Stimulated activated CD4-positive, alpha-beta T cell treated with anti-CD3 and anti-CD28 coated beads, Interleukin-12 subunit alpha, Interleukin-12 subunit beta, amount 100 ng/mL, for 4 hours (primary cell): ENCODE results near the gene GDF7.

Experiments used
- DNase-seq: peaks from one replicate; pipeline ENCODE4 v3.0.0-alpha.2; 2020

The GDF7 gene

DNA sequence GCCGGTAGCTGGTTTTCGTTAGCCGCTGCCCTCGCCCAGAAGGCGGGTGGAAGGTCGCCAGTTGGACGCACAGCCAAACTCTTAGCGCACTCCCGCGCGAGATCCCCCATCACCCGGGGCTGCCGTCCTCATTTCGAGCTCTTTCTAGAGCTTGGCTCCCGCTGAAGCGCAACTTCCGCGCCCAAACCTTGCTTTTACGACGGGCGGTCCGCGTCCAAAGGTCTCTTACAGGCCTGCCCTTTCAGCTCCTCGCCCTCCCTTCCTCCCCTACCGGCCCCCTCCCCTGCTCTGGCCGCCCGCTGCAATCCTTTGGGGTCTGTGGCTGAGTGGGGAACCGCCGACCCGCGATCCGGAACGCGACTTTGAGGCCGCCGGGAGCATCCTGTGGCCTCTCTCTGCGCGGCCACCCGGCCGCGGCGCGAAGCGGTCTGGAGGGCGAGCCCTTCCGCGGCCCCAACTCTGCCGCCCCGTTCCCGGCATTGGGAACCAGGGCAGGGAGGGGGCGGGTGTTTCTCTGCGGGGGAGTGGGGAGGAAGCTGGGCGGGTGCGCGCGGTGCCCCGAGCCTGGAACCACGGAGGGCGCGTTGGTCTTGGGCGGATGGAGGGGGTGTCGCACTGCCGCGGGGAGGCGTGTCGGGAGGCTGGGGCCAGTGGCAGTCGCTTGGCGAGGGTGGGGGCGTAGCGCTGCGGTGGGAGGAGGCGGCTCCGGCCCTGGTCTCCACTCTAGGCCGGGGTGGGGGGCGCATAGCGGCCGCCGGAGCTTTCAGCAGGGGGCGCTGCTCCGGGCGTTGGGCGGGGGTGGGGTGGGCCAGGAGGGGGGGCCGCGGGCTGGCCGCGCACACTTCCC is at the start of gene GDF7:
GDF7 (plus strand) TSS at position 841 of the 847 bp plus-strand sequence. CDS start 96 bp downstream, outside the sequence.
- peak; percentile 21 for DNase-seq

- no peak for DNase-seq
Observed at GRCh38 chr2:20617892-20618467, 49.0 kb upstream of the GDF7 start.

DNA sequence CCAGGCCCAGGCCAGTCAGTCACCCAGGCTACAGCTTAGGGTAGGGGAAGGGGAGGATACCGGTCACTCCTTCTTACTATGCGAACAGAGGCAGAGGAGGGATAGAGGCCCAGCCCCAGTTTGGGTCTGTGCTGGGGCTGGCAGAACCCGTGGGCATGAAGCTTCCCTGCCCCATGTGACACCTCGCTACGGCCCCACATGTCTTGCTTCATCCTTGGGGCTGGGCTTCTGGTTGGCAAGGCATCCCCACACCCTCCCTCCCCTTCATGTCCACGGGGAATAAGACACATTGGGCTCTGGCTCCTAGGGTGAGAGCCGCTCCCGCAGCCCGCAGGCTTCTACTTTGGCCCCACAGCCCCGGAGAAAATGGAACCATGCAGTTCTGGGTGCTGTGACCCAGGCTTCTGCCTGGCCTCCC is 48.5 kb upstream of the GDF7 start:
- DNase-seq = no peak

- no peak for DNase-seq
Observed at GRCh38 chr2:20618886-20619521, 47.9 kb upstream of the GDF7 start.

DNA sequence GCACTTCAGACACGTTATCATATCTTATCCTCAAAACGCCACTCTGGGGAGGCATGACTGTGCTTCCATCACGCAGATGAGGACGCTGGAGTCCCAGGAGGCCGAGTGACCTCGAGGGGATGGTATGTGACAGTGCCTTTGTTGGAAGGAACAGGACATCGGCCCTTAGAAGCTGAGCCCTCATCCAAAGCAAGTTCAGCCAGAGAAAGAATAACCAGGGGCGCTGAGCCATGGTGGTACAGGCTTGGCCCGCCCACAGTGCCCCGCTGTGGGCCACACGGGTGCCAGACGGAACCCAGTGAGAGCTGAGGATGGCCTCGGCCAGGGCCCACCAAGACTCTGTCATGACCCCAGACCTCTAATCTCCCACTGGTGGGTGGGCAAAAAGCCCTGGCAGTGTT is 47.3 kb upstream of the GDF7 start:
- DNase-seq = no peak

- no peak for DNase-seq
Observed at GRCh38 chr2:20620271-20620681, 46.7 kb upstream of the GDF7 start.

- no peak for DNase-seq
Observed at GRCh38 chr2:20620696-20621365, 46.1 kb upstream of the GDF7 start.

- DNase-seq = no peak
Observed at GRCh38 chr2:20621366-20622295, 45.3 kb upstream of the GDF7 start.

DNA sequence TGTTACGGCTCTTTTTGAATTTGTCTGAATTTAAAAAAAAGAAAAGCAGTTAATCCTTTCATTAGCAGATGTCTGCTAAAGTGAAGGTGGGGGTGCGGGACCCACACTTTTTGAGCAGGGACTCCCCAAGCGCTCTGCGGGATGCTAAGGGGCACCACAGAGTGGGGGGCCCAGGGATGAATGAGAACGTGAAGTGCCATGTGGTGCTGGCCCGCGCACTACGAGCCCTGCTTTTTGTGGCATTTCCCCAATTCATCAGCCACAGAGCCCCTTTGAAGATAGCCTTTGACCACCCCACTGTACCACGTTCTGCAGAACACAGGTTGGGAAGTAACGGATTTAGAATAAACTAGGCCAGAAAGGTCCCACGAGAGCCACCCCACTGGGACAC is 44.7 kb upstream of the GDF7 start:
- no peak for DNase-seq

- no peak for DNase-seq
Observed at GRCh38 chr2:20622731-20623130, 44.2 kb upstream of the GDF7 start.

DNA sequence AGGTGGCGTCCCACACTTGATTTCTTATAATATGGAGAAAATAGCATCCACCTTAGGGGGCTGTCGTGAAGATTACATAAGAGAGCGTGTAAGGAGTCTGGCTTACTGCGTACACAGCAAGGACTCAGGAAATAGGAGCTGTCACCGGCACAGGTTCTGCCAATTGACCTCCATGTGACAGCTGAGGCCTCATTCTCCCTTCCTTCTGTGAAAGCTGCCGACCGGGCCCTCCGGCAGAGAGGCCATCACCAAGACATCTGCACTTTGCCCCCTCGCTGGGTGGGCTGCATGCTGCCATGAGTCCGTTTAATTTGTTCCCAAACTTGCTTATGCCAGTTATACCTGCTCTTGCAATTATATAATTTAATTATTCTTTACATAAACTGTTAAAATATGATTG is 43.7 kb upstream of the GDF7 start:
- DNase-seq = no peak

DNA sequence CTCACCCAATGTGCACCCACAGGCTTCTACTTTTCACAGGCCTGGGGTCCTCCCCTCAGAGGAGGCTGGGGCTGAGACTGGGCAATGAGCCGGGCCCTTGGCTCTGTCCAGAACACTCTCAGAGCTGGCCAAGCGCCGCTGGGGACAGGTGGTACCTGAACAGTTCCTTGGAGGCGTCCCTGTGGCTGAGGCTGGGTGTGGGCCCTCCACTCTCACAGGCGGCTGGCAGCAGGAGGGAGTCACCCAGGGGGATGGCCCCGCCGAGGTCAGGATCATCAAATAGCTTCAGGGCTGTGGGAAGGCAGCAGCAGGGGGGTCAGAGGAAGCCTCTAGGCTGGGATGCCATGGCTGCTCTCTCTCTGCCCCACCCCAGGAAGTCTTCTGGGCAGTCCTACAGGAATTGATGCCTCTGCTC is 43.2 kb upstream of the GDF7 start:
- DNase-seq = no peak

- no peak for DNase-seq
Observed at GRCh38 chr2:20624156-20624883, 42.6 kb upstream of the GDF7 start.

- DNase-seq = no peak
Observed at GRCh38 chr2:20624884-20625485, 42.0 kb upstream of the GDF7 start.

DNA sequence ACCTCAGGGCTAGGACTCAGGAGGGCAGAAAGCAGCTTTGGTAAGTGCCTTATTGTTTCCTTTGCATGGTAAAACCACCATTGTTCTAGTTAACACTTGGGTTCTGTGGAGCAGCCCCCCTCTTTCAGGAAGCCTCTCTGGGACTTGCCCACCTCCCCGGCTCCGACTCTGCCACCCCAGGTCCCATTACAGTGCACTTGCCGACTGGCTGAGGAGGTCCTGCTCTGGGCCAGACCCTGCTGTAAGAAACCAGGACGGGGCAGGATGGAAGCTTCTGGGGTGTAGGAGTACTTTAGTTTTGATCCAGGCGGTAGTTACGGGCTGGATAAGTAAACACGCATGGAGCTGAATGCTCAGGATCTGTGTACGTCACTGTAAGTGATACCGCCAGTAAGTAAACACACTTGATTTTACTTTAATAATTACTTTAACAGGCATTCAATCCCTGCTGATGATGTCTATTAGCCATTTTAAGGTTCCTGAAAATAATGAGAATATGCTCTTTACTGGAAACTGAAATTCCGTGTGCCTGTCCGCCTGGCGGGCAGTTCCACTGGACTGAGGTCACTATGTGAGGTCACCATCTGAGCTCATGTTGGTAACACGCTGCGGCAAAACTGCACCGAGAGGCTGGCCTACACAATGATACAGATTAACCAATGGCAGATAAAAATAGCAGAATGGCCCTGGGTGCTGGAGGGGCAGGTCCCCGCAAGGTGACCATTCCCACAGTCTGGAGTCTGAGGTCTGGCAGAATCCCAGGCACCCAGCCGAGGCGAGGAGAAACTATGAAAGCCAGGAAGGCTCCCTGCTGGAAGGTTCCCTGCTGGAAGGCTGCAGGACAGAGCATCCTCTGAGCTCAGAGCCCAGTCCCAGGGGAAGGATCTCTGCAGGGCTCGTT is 41.2 kb upstream of the GDF7 start:
- no peak for DNase-seq

DNA sequence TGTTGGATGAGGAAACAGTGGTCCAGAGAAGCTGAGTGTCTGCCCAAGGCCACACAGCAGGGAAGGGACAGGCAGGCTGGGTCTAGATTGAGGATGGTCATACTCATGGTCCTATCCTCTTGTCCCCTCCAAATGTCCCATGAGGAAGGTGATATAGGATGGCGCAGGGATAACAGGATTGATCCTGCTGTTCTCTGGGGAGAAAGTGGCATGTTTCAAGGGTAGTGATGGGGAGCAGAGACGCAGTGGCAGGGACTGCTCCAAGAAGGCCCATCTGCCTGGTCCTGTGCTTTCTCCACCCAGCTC is 40.6 kb upstream of the GDF7 start:
- no peak for DNase-seq

DNA sequence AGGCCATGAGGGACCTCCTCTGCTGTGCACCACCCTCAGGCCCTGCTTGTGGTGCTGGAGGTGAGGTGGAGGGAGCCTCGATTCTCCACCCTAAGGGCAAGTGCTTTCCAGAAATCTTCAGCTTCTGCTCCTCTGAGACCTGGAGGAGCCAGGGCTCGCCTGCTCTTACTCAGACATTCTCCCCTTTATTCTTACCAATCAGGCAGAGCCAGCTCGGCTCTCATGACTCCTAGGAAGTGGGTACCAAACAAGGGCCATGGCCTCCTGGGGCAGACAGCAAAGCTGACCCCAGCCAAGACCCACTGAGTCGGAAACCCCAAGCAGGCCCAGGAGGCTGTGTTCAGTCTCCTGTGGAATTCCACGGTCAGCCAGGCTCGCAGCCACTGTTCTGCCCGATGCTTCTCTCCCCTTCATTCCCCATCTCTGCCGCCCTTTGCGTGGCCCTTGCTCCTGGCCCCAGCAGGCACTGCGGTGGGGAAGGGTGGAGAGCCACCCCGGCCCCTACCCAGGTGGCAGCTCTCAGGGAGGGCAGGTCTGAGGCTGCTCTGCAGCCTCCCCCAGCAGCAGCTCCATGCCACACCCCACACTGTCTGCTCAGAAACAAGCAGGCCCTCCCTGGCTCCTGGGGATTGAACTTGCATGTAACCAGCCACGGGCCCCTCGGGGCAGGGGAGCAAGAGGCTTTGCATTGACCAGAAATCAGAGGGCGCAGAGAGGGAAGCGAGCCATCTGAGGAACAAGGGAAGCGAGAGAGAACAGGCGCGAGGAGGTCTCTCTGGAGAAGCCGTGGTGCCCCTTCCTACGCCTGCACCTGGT is 40.0 kb upstream of the GDF7 start:
- no peak for DNase-seq

DNA sequence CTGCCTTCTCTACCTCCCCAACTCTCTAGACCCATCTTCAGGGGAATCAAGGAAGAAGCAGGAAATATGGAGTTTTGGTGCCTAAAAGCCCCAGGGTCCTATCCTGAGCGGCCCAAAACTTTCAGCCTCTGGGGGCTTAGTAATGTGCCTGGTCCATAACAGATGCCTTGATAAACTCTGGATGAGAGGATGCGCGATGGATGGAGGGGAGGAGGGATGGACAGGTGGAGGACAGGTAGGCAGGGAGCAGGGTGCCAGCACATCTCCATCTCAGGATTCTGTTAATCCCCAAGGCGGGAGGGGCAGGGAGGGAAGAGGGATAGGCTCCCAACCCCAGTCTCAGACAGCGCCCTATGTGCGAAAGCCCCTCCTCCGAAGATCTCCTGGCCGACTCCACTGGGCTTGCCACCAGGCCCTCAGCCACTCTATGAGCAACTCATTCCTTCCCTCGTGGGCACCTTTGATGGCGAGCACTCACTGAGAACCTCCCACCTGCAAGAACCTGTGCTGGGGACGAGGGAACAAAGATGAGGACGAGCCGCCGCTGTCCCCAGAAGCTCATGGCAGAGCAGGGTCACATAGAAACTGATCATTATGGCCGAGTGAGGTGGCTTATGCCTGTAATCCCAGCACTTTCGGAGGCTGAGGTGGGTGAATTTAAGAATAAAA is 39.1 kb upstream of the GDF7 start:
- no peak for DNase-seq

DNA sequence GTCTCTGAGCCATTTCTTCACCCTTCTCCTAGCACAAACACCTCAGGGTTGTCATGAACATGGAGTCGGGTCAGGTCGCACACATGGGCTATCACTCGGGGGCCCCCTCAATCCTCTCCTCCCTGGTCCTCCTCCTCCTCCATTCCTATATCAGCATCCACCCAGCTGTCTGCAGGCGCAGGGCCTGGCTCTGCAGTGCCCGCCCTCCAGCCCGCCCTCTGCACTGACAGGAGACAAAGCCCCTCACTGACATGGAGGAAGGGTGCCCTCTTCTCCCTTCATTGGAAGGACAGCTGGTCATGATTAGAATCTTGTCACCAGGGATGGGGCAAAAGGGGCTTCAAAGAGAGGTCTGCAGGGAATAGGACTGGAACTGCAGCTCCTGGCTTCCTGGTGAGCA is 37.8 kb upstream of the GDF7 start:
- DNase-seq = no peak
